ENCODE results near the gene SPRYD4.
"Not testable (repeated sequence)": the region's sequence is repeated elsewhere in the genome, so short reads cannot be mapped to it uniquely, and the experiment has no call there.

SPRYD4 gene

DNA sequence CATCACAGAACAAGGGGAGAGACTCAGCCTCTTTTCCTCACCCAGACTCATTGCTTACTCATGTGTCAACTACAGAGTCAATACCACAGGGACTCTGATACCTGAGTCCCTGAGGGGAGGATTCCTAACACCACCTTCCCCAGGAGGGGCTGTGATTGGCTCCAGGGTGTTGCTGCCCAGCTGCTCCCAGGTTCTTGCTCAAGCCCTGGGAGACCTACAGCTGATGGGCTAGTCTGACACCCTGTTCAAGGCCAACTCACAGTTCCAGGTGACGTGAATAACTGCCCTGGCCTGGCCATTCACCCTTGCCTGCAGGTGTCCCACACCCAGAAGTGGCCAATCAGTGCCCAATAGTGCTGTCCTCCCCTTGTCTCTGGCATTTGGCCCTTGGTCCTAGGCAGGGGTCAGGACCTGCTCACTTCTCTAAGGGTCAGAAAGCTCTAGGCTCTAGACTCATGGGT lies 8.6 kb downstream of the SPRYD4 start:
- no peak for DNase-seq (ENCODE audit: low read depth in 2 of 2)

DNA sequence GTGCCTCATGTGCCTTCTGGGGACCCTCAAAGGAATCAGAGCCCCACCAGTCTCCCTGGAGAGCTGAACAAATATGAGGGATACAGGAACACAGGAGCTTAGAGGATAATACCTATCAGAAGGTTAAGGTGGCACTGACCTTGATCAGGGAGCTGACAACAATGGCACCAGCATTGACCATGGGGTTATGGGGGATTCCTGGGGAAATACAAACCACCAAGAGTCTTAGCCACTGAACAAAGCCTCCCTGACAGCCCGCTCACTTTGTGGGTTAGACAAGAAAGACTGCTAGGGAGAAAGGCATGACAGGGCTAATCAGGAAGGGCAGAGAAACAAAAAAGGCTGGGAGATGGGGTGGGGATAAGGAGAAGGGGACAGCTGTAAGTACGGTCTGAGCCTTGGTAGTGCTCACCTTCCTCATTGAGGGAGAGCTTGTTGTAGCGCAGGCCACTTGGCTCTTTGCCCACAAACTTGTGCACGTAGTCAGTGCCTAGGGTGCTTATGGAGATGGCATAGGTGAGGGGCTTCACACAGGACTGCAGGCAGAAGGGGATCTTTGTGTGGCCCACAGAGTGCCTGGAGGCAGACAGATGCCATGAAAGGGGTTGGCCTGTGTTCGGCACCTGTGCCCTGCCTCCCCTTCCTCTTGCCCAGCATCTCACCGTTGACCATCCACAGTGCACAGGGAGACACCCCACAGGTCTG lies 9.3 kb downstream of the SPRYD4 start:
- no peak for DNase-seq (ENCODE audit: low read depth in 2 of 2)

DNA sequence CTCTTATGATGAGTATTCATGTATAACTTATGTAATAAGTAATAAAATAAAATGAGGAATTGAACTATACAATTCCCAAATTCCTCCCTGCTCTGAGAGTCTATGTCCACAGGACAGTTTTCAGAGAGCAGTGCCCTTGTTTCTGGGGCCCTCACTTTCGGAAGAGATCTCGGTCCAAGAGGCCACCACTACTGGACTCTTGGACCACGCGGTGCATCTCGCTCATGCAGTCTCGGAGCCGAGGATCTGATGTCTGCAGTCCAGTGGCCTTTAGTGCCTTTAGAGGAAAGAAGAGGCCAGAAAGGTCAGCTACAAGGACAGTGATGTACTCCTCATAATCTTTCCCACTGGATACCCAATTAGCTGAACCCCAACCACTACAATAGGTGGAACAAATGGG lies 11.2 kb downstream of the SPRYD4 start:
- no peak for DNase-seq (ENCODE audit: low read depth in 2 of 2)

DNA sequence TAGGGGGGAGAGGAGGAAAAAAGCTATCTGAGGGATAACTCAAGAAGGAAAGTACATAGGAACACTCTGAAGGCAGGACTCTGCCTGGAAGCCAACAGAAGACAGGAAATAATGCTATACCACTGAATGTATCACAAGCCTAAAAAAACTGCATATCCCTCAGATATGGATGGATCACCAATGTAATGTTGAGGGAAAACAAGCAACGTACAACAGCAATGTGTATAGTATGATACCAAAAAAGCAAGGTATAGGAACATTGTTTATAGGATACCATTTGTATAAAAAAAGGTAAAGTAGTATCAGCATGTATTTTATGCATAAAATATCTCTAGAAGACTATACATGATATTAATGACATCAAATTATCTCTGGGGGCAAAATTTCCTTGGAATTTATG lies 16.2 kb downstream of the SPRYD4 start:
- no peak for DNase-seq (ENCODE audit: low read depth in 2 of 2)

DNA sequence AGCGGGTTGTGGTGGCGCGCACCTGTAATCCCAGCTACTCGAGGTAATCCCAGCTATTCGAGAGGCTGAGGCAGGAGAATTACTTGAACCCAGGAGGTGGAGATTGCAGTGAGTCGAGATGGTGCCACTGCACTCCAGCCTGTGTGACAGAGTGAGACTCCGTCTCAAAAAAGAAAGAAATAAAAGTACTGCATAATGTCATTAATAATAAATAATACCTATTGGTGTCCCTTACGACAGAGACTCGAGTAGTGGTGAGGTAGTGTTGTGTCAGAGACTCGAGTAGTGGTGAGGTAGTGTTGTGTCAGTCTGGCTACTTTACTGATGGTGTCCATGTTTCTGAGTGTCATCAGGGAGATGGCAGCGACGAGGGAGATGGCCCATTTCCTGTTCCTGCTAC lies 18.3 kb downstream of the SPRYD4 start:
- no peak for DNase-seq (ENCODE audit: low read depth in 2 of 2)

DNA sequence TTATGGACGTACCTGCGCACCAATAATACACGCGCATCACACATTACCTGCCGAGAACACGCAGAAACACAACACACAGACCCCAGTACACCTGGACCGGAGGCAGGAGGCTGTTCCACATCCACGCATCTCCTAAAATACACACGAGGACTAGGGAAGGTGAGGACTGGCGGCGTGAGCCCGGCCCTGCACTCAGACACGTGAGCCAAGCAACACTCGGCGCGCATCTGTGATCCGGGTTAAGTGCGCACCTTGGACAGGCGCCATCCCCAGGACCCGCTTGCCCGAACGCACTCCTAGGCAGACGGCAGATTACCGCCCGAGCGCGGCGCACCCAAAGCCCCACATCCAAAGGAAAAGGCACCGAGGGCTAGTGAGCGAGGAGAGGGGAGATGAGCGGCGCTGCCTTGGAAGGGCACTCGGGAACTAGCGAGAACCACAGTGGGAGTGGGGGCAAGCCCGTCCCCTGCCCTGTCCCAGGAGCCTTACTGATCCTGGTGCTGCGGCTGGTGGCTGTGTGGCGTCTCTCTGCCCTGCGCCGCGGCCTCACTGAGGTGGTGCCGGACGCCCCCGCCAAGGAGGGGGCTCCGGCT lies 19.2 kb downstream of the SPRYD4 start:
- no peak for DNase-seq (ENCODE audit: low read depth in 2 of 2)

DNA sequence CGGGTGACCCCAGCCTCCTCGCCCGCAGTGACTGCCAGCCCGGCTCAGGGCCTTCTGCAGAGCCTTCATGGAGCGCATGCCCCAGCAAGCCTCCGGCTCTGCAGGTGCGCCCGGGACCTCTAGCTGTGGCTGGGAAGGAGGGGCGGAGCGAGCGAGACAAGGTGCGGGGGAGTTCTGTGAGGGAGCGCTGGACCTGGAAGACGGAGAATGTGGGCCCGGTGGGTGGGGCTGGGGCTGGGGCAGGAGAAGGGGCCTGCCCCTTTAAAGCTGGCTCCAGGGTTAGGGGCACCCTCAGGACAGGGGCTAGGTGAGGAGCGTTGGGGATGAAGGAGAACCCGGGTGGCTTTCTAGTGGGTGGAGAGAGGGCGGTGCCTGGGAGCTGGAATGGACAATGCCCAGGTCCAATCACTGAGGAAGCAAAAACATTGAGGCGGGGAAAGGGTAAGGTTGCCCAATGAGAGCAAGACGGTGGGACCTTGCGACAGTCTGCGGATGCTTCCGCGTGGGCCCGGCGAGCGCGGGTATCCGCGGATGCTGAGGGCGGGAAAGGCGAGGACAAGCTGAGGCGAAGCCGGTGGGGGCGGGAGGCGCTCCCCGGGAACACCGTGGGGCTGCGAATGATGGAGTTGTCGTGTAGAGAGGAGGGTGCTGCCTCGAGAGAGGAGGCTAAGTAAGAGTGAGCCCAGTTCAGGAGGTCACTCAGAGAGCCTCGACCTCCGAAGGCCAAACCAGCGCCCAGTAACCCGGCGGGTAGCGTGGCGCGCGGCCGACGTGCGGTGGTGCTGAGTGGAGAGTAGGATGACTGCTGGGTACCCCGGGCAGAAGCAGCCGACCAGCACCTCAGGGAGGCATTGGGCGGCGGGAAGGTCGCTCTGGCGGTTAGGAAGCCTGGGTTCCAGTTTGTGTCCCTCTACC lies 19.9 kb downstream of the SPRYD4 start, which contains the start of gene GLS2:
Gene GLS2, minus strand, starts transcription at position 121 of the 915 bp plus-strand sequence. Its CDS starts 43 bp downstream, at position 78.
- DNase-seq (ENCODE audit: low read depth in 2 of 2), result peak; percentile 44 to 55

DNA sequence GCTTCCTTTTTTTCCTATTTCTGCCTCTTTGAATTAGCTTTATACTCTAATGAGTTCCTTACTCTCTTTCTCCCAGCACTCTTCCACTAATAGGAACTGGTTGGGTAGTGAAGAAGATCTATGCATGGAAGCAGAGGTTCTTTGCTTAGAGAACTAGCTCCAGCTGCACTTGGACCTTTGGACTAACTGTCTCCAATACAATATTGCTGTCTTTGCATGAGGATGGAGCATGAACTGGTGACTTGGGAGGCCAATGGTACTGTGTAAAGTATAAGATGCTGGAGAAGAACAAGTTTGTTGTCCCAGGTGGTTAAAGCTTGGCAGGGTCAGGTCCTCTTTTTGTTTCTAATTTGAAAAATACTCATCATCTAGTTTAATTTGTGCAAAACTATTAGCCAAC lies 22.0 kb downstream of the SPRYD4 start:
- DNase-seq (ENCODE audit: low read depth in 2 of 2), result no peak

DNA sequence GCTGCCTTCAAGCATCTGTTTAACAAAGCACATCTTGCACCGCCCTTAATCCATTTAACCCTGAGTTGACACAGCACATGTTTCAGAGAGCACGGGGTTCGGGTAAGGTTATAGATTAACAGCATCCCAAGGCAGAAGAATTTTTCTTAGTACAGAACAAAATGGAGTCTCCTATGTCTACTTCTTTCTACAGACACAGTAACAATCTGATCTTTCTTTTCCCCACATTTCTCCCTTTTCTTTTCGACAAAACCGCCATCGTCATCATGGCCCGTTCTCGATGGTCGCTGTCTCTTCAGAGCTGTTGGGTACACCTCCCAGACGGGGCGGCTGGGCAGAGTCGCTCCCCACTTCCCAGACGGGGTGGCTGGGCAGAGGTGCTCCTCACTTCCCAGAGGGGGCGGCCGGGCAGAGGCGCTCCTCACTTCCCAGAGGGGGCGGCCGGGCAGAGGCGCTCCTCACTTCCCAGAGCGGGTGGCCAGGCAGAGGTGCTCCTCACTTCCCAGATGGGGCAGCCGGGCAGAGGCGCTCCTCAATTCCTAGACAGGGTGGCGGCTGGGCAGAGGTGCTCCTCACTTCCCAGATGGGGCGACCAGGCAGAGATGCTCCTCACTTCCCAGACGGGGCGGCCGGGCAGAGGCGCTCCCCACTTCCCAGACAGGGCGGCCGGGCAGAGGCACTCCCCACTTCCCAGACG lies 25.2 kb downstream of the SPRYD4 start:
- DNase-seq (ENCODE audit: low read depth in 2 of 2), result not testable (repeated sequence)

DNA sequence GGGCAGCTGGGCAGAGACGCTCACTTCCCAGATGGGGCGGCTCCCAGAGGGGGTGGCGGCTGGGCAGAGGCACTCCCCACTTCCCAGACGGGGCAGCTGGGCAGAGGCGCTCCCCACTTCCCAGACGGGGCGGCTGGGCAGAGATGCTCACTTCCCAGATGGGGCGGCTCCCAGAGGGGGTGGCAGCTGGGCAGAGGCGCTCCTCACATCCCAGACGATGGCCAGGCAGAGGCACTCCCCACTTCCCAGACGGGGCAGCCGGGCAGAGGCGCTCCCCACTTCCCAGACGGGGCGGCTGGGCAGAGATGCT lies 25.7 kb downstream of the SPRYD4 start:
- not testable (repeated sequence) for DNase-seq (ENCODE audit: low read depth in 2 of 2)

DNA sequence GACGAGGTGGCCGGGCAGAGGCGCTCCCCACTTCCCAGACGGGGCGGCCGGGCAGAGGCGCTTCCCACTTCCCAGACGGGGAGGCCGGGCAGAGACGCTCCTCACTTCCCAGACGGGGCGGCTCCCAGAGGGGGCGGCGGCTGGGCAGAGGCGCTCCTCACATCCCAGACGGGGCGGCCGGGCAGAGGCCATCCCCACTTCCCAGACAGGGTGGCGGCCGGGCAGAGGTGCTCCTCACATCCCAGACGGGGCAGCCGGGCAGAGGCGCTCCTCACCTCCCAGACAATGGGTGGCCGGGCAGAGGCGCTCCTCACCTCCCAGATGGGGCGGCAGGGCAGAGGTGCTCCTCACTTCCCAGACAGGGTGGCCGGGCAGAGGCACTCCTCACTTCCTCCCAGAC lies 26.1 kb downstream of the SPRYD4 start:
- DNase-seq (ENCODE audit: low read depth in 2 of 2), result not testable (repeated sequence)

DNA sequence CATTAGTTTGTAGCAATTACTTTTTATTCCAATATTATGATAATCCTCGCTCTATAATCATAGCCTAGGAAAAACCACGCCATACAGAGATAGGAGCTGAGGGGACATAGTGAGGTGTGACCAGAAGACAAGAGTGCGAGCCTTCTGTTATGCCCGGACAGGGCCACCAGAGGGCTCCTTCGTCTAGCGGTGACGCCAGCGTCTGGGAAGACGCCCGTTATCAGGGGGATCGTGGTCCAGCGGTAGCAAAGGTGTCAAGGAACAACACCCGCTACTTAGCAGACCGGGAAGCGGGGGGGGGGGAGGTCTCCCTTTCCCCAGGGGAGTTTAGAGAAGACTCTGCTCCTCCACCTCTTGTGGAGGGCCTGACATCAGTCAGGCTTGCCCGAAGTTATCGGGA lies 28.3 kb downstream of the SPRYD4 start:
- peak; percentile 16 to 42 for DNase-seq (ENCODE audit: low read depth in 2 of 2)

DNA sequence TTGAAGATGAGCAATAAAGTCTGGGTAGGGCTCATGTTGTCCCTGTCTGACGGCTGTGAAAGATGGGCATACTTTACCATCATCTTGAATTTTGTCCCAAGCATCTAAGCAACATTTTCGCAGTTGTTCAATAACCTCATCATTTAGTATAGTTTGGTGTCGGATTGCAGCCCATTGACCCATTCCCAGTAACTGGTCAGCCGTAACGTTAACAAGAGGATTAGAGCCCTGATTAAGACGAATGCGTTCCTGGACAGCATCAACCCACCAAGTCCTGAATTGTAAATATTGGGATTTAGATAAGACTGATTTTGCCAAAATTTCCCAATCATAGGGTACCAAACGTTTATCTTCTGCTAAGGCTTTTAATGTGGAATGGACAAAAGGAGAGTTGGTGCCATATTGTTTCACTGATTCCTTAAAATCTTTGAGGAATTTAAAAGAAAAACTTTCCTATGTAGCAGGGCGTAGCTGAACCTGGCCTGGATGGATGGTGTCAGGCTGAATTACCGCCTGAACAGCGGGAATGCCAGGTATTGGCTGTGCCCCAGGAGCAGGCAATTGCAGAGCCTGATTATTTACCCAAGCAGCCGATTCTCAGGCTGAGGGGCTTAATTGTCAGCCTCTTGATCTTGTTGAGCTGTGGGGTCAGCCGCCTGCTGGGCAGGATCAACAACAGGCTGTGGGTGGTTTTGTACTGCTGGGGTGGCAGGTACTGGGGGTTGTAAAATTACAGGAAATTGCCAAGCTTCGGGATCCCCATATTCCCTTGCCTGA lies 29.9 kb downstream of the SPRYD4 start:
- DNase-seq (ENCODE audit: low read depth in 2 of 2), result not testable (repeated sequence)

DNA sequence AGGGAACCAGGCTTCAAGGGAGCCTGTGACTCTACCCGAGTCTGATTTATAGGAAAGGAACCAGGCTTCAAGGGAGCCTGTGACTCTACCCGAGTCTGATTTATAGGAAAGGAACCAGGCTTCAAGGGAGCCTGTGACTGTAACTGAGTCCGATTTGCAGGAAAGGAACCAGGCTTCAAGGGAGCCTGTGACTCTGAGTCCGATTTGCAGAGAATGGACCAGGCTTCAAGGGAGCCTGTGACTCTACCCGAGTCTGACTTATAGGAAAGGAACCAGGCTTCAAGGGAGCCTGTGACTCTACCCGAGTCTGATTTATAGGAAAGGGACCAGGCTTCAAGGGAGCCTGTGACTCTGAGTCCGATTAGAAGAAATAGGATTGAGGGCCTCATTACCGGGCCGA lies 31.1 kb downstream of the SPRYD4 start:
- DNase-seq (ENCODE audit: low read depth in 2 of 2), result not testable (repeated sequence)

DNA sequence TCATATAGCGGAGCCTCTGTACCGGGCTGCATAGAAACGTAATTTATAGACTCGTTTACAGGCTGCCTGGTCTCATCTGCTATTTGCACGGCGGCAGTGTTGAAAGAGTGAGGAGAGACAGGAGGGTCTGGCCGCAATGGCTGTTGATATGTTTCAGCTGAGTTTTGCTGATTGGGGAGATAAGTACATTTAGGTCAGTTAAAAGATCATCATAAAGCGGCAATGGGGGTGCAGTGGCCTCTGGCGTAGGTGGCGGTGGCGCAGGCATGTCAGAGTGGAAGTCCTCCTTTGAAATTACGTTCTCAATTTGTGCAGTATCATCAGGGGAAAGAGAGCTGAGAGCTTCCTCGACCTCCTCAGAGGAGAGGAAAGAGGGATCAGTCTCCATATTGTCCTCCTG lies 31.5 kb downstream of the SPRYD4 start:
- DNase-seq (ENCODE audit: low read depth in 2 of 2), result not testable (repeated sequence)

DNA sequence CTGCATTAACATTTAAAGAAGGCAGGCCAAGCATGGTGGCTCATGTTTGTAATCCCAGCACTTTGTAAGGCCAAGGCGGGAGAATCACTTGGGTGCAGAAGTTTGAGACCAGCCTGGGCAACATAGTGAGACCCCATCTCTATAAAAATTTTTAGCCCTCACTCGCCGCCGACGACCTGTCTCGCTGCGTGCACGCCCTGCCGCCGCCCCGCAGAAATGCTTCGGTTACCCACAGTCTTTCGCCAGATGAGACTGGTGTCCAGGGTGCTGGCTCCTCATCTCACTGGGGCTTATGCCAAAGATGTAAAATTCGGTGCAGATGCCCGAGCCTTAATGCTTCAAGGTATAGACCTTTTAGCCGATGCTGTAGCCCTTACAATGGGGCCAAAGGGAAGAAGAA lies 42.4 kb downstream of the SPRYD4 start:
- DNase-seq (ENCODE audit: low read depth in 2 of 2), result no peak

DNA sequence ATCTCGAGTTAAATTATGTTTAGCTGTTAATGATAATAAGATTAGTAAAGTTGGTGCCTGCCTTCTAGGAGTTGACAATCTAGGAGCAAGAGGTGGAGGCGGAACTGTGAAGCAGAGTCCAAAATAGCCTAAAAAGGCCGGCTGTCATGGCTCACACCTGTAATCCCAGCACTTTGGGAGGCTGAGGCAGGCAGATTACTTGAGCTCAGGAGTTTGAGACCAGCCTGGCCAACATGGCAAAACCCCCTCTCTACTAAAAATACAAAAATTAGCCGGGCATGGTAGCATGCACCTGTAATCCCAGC lies 45.6 kb downstream of the SPRYD4 start:
- not testable (repeated sequence) for DNase-seq (ENCODE audit: low read depth in 2 of 2)

DNA sequence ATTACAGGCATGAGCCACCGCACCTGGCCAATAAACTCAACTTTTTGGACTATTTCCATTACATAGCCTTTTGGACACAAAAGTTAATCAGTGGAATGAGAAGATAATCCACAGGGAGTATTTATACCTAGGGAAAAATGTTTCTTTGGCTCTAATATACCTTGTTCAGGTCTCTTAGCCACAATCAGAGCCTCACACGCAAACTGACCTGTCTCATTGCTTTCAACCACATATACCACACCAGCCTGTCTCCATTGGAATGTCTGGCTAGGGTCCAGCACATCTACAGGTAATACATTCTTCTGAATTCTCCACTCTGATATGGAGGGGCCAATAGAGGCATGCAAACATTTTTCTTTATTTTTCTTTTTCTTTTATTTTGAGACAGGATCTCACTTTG lies 49.5 kb downstream of the SPRYD4 start:
- no peak for DNase-seq (ENCODE audit: low read depth in 2 of 2)

DNA sequence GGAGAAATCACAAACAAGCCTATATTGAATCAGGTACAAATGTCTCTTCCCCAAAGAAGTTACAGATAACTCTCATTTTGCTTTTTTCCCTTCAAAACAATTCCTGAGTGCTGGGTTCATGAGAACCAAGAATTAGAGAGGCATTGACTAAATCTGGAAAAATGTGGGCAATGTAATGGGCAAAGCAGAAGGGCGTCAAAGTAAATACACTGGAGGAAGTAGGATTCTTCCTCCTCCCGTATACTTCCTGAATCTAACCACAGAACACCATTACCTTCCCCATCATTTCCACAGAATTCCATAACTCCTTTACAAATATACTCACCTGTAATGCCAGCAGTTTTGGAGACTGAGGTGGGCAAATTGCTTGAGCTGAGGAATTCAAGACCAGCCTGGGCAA lies 50.2 kb downstream of the SPRYD4 start:
- no peak for DNase-seq (ENCODE audit: low read depth in 2 of 2)

DNA sequence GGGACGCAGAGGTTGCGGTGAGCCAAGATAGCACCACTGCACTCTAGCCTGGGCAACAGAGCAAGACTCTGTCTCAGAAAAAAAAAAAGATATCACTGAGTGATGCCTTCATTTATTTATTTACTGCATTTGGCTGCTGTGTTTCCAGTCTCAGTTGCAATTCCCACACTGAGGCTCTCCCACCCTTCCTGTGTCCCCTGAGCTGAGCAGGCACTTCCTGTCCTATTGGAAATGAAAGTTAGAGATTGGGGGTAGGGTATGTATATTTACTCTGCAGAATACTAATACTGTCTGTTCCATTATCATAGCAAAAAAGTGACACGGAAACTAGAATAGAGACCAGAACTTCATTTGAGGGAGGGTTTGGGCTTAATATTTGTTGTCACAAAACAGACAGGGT lies 51.7 kb downstream of the SPRYD4 start:
- no peak for DNase-seq (ENCODE audit: low read depth in 2 of 2)

DNA sequence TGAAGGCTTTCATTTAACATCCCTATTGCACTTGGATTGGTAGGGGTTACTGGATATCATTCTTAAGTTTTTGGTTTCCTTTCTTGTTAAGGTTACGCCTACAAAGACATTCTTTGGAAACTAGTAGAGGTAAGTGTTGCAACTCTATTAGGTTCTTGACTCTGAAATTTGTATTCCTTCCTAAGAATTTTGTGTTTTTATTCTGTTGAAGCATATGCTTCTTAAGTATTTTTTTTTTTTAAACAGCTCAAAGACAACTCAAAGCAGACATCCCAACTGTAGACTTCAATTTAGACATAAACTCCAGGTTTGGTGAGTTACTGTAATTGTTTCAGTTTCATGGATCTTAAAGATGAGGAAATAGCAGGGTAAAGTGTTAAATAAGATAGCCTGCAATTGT lies 52.1 kb downstream of the SPRYD4 start:
- no peak for DNase-seq (ENCODE audit: low read depth in 2 of 2)

Measured in activated CD8-positive, alpha-beta memory T cell treated with anti-CD3 and anti-CD28 coated beads for 4 hours (primary cell).